PFSK-1 (cell line): Measurements from ENCODE around the gene CEPT1.

Experiments
- SIN3A ChIP-seq: IDR thresholded peaks from 2 replicates; pipeline ENCODE4 v1.6.1; 2012; ENCODE audit warnings: mild to moderate bottlenecking, low read length, moderate library complexity, borderline replicate concordance; ENCODE audit not compliant: insufficient read depth
- TAF1 ChIP-seq: IDR thresholded peaks from 2 replicates; pipeline ENCODE4 v1.6.1; 2012; ENCODE audit warnings: low read length, control low read depth, borderline replicate concordance; ENCODE audit not compliant: insufficient read depth
- TF ChIP-seq, protein P1 (sequence below), 2 experiments: IDR thresholded peaks; 2 replicates each; pipeline versions ENCODE4 v1.6.1 to v1.8.0; 2011 to 2012; ENCODE audit warnings: low read depth in 2 of 2, low read length in 2 of 2, control low read depth in 1 of 2, inconsistent platforms in 1 of 2, mild to moderate bottlenecking in 1 of 2, moderate library complexity in 1 of 2; ENCODE audit not compliant: insufficient read depth in 1 of 2

GRCh38 chr1:111192658-111193519 lies 52.9 kb downstream of the CEPT1 start:
- TF ChIP-seq SIN3A (no peak), TAF1 (no peak)
- TF ChIP-seq, protein P1, sequence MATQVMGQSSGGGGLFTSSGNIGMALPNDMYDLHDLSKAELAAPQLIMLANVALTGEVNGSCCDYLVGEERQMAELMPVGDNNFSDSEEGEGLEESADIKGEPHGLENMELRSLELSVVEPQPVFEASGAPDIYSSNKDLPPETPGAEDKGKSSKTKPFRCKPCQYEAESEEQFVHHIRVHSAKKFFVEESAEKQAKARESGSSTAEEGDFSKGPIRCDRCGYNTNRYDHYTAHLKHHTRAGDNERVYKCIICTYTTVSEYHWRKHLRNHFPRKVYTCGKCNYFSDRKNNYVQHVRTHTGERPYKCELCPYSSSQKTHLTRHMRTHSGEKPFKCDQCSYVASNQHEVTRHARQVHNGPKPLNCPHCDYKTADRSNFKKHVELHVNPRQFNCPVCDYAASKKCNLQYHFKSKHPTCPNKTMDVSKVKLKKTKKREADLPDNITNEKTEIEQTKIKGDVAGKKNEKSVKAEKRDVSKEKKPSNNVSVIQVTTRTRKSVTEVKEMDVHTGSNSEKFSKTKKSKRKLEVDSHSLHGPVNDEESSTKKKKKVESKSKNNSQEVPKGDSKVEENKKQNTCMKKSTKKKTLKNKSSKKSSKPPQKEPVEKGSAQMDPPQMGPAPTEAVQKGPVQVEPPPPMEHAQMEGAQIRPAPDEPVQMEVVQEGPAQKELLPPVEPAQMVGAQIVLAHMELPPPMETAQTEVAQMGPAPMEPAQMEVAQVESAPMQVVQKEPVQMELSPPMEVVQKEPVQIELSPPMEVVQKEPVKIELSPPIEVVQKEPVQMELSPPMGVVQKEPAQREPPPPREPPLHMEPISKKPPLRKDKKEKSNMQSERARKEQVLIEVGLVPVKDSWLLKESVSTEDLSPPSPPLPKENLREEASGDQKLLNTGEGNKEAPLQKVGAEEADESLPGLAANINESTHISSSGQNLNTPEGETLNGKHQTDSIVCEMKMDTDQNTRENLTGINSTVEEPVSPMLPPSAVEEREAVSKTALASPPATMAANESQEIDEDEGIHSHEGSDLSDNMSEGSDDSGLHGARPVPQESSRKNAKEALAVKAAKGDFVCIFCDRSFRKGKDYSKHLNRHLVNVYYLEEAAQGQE (IDR thresholded peaks at IDR 0.05; ENCODE audit: insufficient read depth in 1 of 2, low read depth in 2 of 2, low read length in 2 of 2), result no peak
